WTC11 (cell line): ENCODE measurements around the gene LOC101059915.
A peak's percentile ranks its signal among the peaks of the same experiment; 100 is the strongest.

Experiments
- ATAC-seq: fragments of 200-7000 bp; cut with Tn5 transposase; 2 replicates; pipeline ENCODE4 v1.10.0; 2021; ENCODE audit warnings: mild to moderate bottlenecking, moderate library complexity
- CTCF ChIA-PET: fragments of 300-600 bp; sonication (Branson Sonifier 250); formaldehyde crosslinking; loops from one replicate; lab custom pipeline; 2021; ENCODE audit warnings: antibody characterized with exemption; lab: Charles Lee
- POLR2A ChIA-PET: fragments of 350-600 bp; sonication (Branson Sonifier 250); formaldehyde crosslinking; loops from one replicate; lab custom pipeline; 2021; ENCODE audit warnings: antibody characterized with exemption; lab: Charles Lee
- DNase-seq: peaks from one replicate; pipeline ENCODE4 v3.0.0; 2021; ENCODE audit warnings: low spot score
- H3K27ac Mint-ChIP-seq: 2 replicates; pipeline ENCODE4 v1.8.0; 2021; ENCODE audit warnings: mixed read lengths
- H3K27me3 Mint-ChIP-seq: 2 replicates; pipeline ENCODE4 v1.8.0; 2021; ENCODE audit warnings: low read depth, mild to moderate bottlenecking, moderate library complexity, mixed read lengths
- H3K36me3 Mint-ChIP-seq: 2 replicates; pipeline ENCODE4 v1.8.0; 2021; ENCODE audit warnings: mixed read lengths
- H3K4me1 Mint-ChIP-seq: 2 replicates; pipeline ENCODE4 v1.8.0; 2022; ENCODE audit warnings: mixed read lengths
- H3K4me3 Mint-ChIP-seq: 2 replicates; pipeline ENCODE4 v1.8.0; 2021; ENCODE audit warnings: mild to moderate bottlenecking, moderate library complexity, mixed read lengths
- H3K9me3 Mint-ChIP-seq: 2 replicates; pipeline ENCODE4 v1.8.0; 2021; ENCODE audit warnings: mixed read lengths
- ARID4B ChIP-seq: sonication (generic); formaldehyde crosslinking; IDR thresholded peaks from 2 replicates; pipeline ENCODE4 v1.8.0; 2023; ENCODE audit warnings: missing genetic modification reagents, mild to moderate bottlenecking, borderline replicate concordance
- ATF3 ChIP-seq: sonication (generic); formaldehyde crosslinking; conservative IDR thresholded peaks from 2 replicates; pipeline ENCODE4 v1.8.1; 2022; ENCODE audit warnings: mild to moderate bottlenecking, missing genetic modification reagents
- CDX4 ChIP-seq: fragments of 250-450 bp; sonication (Bioruptor Pico); IDR thresholded peaks from 2 replicates; pipeline ENCODE4 v1.9.0; 2021; ENCODE audit warnings: moderate library complexity, mild to moderate bottlenecking, inconsistent platforms, borderline replicate concordance
- KAT7 ChIP-seq: sonication (generic); formaldehyde crosslinking; IDR thresholded peaks from 2 replicates; pipeline ENCODE4 v1.8.1; 2023; ENCODE audit warnings: missing genetic modification reagents, mild to moderate bottlenecking, borderline replicate concordance
- MLX ChIP-seq: sonication (generic); formaldehyde crosslinking; IDR thresholded peaks from 2 replicates; pipeline ENCODE4 v1.8.1; 2023; ENCODE audit warnings: mild to moderate bottlenecking, missing genetic modification reagents, moderate library complexity
- MXD4 ChIP-seq: fragments of 250-450 bp; sonication (Bioruptor Pico); IDR thresholded peaks from 2 replicates; pipeline ENCODE4 v1.8.0; 2021; ENCODE audit warnings: mild to moderate bottlenecking, moderate library complexity, borderline replicate concordance
- NFATC4 ChIP-seq: fragments of 250-450 bp; sonication (Bioruptor Pico); IDR thresholded peaks from 2 replicates; pipeline ENCODE4 v1.9.0; 2021; ENCODE audit warnings: mild to moderate bottlenecking
- NFE2L1 ChIP-seq: sonication (generic); formaldehyde crosslinking; IDR thresholded peaks from 2 replicates; pipeline ENCODE4 v1.8.1; 2023; ENCODE audit warnings: missing genetic modification reagents
- NR2C2 ChIP-seq: sonication (generic); formaldehyde crosslinking; IDR thresholded peaks from 2 replicates; pipeline ENCODE4 v1.8.0; 2022; ENCODE audit warnings: mild to moderate bottlenecking, missing genetic modification reagents
- PREB ChIP-seq: sonication (generic); formaldehyde crosslinking; IDR thresholded peaks from 2 replicates; pipeline ENCODE4 v1.8.1; 2022; ENCODE audit warnings: mild to moderate bottlenecking, missing genetic modification reagents, moderate library complexity, borderline replicate concordance
- TEAD1 ChIP-seq: sonication (generic); formaldehyde crosslinking; IDR thresholded peaks from 2 replicates; pipeline ENCODE4 v1.8.0; 2022; ENCODE audit warnings: mild to moderate bottlenecking, missing genetic modification reagents
- ZNF138 ChIP-seq: sonication (generic); formaldehyde crosslinking; conservative IDR thresholded peaks from 2 replicates; pipeline ENCODE4 v1.8.1; 2022; ENCODE audit warnings: mild to moderate bottlenecking, moderate library complexity, missing genetic modification reagents
- ZNF423 ChIP-seq: fragments of 250-450 bp; sonication (Bioruptor Pico); IDR thresholded peaks from 2 replicates; pipeline ENCODE4 v2.1.2; 2022; ENCODE audit warnings: mild to moderate bottlenecking, moderate library complexity
- ZNF532 ChIP-seq: fragments of 250-450 bp; sonication (Bioruptor Pico); IDR thresholded peaks from 2 replicates; pipeline ENCODE4 v1.9.0; 2021; ENCODE audit warnings: mild to moderate bottlenecking, borderline replicate concordance
- ZNF671 ChIP-seq: fragments of 250-450 bp; sonication (Bioruptor Pico); IDR thresholded peaks from 2 replicates; pipeline ENCODE4 v1.8.0; 2021; ENCODE audit warnings: mild to moderate bottlenecking
- ZSCAN18 ChIP-seq: fragments of 250-450 bp; sonication (Bioruptor Pico); IDR thresholded peaks from 2 replicates; pipeline ENCODE4 v2.1.2; 2022; ENCODE audit warnings: mild to moderate bottlenecking, moderate library complexity

The LOC101059915 gene

GRCh38 chrX:71622576-71623450 is 44.5 kb upstream of the LOC101059915 start:
- no peaks in the 10 kb centered on the region for H3K9me3 Mint-ChIP-seq
- ATAC-seq, result peak; percentile 95

GRCh38 chrX:71623714-71624113 is 43.6 kb upstream of the LOC101059915 start:
- ATAC-seq (no peak), DNase-seq (no peak)
- Mint-ChIP-seq H3K9me3 (no peaks in the 10 kb centered on the region), H3K36me3 (no peaks in the 10 kb centered on the region; the same call in 1 of the 2 replicates), H3K27ac (no peak overlapping the region), H3K4me1 (no peaks in the 10 kb centered on the region; the same call in 1 of the 2 replicates), H3K27me3 (no peaks in the 10 kb centered on the region), H3K4me3 (no peak overlapping the region)
- ChIA-PET CTCF (interaction anchor here (1.6 kb wide), 1 partner anchor 28 kb away, joined by 10 read pairs; no protein-coding TSS in a partner anchor), POLR2A (no interaction called here)
- TF ChIP-seq TEAD1 (CRISPR knock-in tag) (no peak), ZNF532 (no peak), NFE2L1 (CRISPR knock-in tag) (no peak), MXD4 (no peak), NFATC4 (CRISPR knock-in tag) (no peak), ZSCAN18 (CRISPR knock-in tag) (no peak), KAT7 (CRISPR knock-in tag) (no peak), ZNF138 (CRISPR knock-in tag) (no peak), MLX (CRISPR knock-in tag) (no peak), ARID4B (CRISPR knock-in tag) (no peak), ATF3 (no peak), ZNF671 (CRISPR knock-in tag) (no peak), ZNF423 (CRISPR knock-in tag) (no peak), CDX4 (CRISPR knock-in tag) (no peak)

More at GRCh38 chrX:71622576-71623450, 44.5 kb upstream of the LOC101059915 start:
- H3K4me3 Mint-ChIP-seq, result no peak overlapping the region
- ChIA-PET CTCF (interaction anchor here (0.6 to 1.8 kb wide), 8 partner anchors 27 to 257 kb away, joined by 3 to 10 read pairs (median 4); partner anchors contain the start of gene TAF1), POLR2A (no interaction called here)
- no peak overlapping the region for H3K27ac Mint-ChIP-seq
- H3K4me1 Mint-ChIP-seq, result no peaks in the 10 kb centered on the region; the same call in 1 of the 2 replicates
- H3K27me3 Mint-ChIP-seq, result no peaks in the 10 kb centered on the region
- DNase-seq, result peak; percentile 47
- H3K36me3 Mint-ChIP-seq, result no peaks in the 10 kb centered on the region; the same call in 1 of the 2 replicates
- no peak for TF ChIP-seq PREB (CRISPR knock-in tag)
- TF ChIP-seq ZNF138 (CRISPR knock-in tag), result no peak
- no peak for TF ChIP-seq CDX4 (CRISPR knock-in tag)
- no peak for TF ChIP-seq NR2C2 (CRISPR knock-in tag)
